Measurements from ENCODE around the gene PPARD.

The PPARD gene

GRCh38 chr6:35391240-35391968 lies 49.0 kb downstream of the PPARD start:
- H3K36me3 ChIP-seq (replicated peaks) = no peaks in the 10 kb centered on the region
- no peaks in the 10 kb centered on the region for H3K4me1 ChIP-seq
- H3K9me3 ChIP-seq = no peaks in the 10 kb centered on the region
- in situ Hi-C loops (cut with MboI; ENCODE audit: low sequenced_read_pairs) = no loop called here
- no peak for DNase-seq (ENCODE audit: low spot score in 2 of 2)
- no peaks in the 10 kb centered on the region for H3K27me3 ChIP-seq (ENCODE audit: low read depth)
- H3K4me3 ChIP-seq = no peak overlapping the region

DNA sequence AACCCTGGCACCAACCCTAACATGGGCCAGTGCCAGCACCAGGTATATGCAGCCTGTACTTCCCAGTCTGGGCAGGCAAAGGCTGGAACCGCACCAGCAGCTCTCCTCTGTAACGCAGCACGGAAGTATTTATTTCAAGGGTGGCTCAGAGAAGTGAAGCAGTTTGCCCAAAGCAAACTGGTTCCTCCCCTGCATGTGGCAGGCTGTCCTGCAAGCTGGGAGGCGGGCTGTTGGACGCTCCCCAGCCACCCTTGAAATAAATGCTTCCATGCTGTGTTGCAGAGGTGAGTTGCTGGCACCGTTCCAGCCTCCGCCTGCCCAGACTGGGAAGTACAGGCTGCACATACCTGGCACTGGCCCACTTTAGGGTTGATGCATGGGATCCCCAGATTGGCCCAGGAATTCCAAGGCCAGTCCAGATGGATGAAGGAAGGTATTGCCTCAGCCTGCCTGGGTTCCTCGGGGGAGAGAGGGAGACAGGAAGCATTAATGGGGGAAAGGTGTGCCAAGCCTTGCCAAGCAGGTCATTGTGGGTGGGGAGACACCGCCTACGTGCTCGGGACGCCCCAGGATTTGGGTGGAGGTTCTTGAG lies 49.8 kb downstream of the PPARD start:
- no peak for DNase-seq (ENCODE audit: low spot score in 2 of 2)
- H3K27me3 ChIP-seq (ENCODE audit: low read depth) = no peaks in the 10 kb centered on the region
- H3K4me1 ChIP-seq = no peaks in the 10 kb centered on the region
- in situ Hi-C loops (cut with MboI; ENCODE audit: low sequenced_read_pairs) = no loop called here
- H3K36me3 ChIP-seq (replicated peaks) = no peaks in the 10 kb centered on the region
- no peaks in the 10 kb centered on the region for H3K9me3 ChIP-seq
- H3K4me3 ChIP-seq = no peak overlapping the region

DNA sequence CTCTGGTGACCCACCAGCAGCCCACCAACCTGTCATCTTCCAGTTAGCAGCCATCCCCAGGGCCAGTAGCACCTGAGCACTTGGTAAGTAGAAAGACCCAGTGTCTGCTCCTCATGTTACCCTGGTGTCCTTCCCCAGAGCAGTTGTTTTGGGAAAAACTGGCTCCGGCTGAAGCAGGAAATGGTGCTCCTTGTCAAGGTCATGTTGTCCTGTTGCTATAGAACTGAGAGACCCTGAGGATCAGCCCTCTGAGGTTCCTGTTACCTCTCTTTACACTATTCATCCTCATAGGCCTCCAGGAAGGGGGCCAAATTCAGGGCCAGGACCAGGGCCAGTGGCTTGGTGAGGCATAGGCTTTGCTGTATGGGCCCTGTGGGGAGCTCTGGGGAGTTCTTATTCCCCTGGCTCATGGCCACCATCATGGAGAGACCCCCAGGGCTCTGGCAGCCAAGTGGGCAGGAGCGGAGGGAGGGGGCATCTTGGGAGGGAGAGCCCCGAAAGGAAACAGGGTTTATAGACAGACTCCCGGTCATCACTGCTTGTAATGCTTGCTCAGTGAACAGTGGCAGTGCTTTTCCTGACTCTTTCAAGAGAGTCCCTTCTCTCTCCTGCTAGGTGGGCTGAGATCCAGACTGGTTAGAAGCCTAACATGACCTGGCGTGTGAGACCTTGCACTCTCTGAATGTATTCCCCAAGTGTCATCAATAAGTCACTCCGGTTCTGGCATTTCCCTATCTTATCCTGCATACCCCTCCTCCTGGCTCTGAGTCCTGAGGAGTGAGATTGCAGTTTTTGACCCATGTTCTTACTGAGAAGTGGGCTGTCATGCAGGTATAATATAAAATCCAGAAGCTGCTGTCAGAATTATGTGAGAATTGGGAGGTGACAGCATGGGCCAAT lies 50.7 kb downstream of the PPARD start:
- no peak for DNase-seq (ENCODE audit: low spot score in 2 of 2)
- no peaks in the 10 kb centered on the region for H3K4me1 ChIP-seq
- H3K9me3 ChIP-seq = no peaks in the 10 kb centered on the region
- H3K27me3 ChIP-seq (ENCODE audit: low read depth) = no peaks in the 10 kb centered on the region
- no peak overlapping the region for H3K4me3 ChIP-seq
- in situ Hi-C loops (cut with MboI; ENCODE audit: low sequenced_read_pairs) = no loop called here
- no peaks in the 10 kb centered on the region for H3K36me3 ChIP-seq (replicated peaks)

DNA sequence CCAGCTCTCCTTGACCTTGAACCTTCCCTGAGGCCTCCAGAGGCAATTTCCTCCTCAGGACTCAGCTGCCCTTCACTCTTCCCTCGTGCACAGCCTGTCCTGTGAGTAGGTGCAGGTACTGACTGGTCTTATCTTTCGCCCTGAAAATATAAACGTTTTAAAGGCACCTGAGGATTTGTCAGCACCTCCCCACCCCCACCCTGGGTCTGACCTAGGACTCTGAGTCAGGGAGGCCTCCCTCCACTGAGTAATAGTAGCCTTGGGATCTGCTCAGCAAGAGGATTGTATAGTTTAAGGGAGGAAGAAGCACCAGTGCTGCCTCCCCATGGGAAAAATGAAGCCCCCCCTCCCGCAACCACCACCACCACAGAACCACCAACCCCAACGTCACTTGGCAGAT lies 54.6 kb downstream of the PPARD start:
- no peaks in the 10 kb centered on the region for H3K36me3 ChIP-seq (replicated peaks)
- H3K4me3 ChIP-seq = no peak overlapping the region
- no peak for DNase-seq (ENCODE audit: low spot score in 2 of 2)
- in situ Hi-C loops (cut with MboI; ENCODE audit: low sequenced_read_pairs) = no loop called here
- no peaks in the 10 kb centered on the region for H3K9me3 ChIP-seq
- H3K27me3 ChIP-seq (ENCODE audit: low read depth) = no peaks in the 10 kb centered on the region
- no peaks in the 10 kb centered on the region for H3K4me1 ChIP-seq

GRCh38 chr6:35397806-35398418 lies 55.6 kb downstream of the PPARD start:
- Histone ChIP-seq H3K27me3 (ENCODE audit: low read depth) (no peaks in the 10 kb centered on the region), H3K4me1 (no peaks in the 10 kb centered on the region), H3K9me3 (no peaks in the 10 kb centered on the region), H3K4me3 (no peak overlapping the region), H3K36me3 (replicated peaks) (no peaks in the 10 kb centered on the region)
- DNase-seq (ENCODE audit: low spot score in 2 of 2) = no peak
- in situ Hi-C loops (cut with MboI; ENCODE audit: low sequenced_read_pairs) = no loop called here

GRCh38 chr6:35398526-35398925 lies 56.2 kb downstream of the PPARD start:
- H3K4me3 ChIP-seq = no peak overlapping the region
- H3K4me1 ChIP-seq = no peaks in the 10 kb centered on the region
- no peak for DNase-seq (ENCODE audit: low spot score in 2 of 2)
- H3K9me3 ChIP-seq = no peaks in the 10 kb centered on the region
- in situ Hi-C loops (cut with MboI; ENCODE audit: low sequenced_read_pairs) = no loop called here
- no peaks in the 10 kb centered on the region for H3K36me3 ChIP-seq (replicated peaks)
- no peaks in the 10 kb centered on the region for H3K27me3 ChIP-seq (ENCODE audit: low read depth)

DNA sequence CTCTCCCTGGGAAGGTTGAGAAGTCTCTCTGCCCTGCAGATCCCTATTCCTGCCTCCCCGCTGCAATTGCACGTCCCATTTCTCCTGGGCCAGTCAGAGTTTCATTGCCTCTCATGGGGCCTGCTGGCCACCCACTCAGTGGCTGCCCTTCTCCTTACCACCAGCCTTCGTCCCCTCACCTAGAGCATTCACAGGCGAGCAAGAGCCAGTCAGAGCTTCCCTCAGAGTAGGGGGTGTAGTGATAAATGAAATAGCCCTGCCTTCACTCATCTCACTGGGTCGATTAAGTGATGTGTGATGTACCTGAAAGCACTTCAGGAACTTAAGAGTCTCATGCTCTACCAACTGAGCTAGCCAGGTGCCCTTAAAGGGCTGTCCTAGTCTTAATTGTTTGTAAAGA lies 57.8 kb downstream of the PPARD start:
- no peaks in the 10 kb centered on the region for H3K4me1 ChIP-seq
- in situ Hi-C loops (cut with MboI; ENCODE audit: low sequenced_read_pairs) = no loop called here
- H3K4me3 ChIP-seq = no peak overlapping the region
- no peaks in the 10 kb centered on the region for H3K36me3 ChIP-seq (replicated peaks)
- H3K9me3 ChIP-seq = no peaks in the 10 kb centered on the region
- no peaks in the 10 kb centered on the region for H3K27me3 ChIP-seq (ENCODE audit: low read depth)
- no peak for DNase-seq (ENCODE audit: low spot score in 2 of 2)

DNA sequence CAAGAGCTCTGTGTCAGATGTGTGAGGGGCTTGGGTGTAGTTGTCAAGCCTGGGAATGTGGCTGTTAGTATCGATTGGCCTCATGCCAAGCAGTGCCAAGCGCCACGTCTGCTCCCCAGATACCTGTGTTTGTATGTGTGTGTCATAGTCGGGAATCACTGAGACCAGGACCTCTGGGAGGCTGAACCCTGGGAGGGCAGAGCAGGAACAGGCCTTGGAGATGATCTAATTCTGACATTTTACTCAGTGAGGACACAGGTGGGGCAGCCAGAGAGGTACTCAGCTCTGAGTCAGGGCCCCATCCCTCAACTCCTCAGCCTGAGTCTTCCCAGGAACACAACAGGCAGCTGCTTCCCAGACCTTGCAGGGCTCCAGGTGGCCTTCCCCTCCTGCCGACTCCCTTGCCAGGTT lies 58.5 kb downstream of the PPARD start:
- in situ Hi-C loops (cut with MboI; ENCODE audit: low sequenced_read_pairs) = no loop called here
- Histone ChIP-seq H3K36me3 (replicated peaks) (no peaks in the 10 kb centered on the region), H3K4me3 (no peak overlapping the region), H3K4me1 (no peaks in the 10 kb centered on the region), H3K27me3 (ENCODE audit: low read depth) (no peaks in the 10 kb centered on the region), H3K9me3 (no peaks in the 10 kb centered on the region)
- DNase-seq (ENCODE audit: low spot score in 2 of 2) = no peak

DNA sequence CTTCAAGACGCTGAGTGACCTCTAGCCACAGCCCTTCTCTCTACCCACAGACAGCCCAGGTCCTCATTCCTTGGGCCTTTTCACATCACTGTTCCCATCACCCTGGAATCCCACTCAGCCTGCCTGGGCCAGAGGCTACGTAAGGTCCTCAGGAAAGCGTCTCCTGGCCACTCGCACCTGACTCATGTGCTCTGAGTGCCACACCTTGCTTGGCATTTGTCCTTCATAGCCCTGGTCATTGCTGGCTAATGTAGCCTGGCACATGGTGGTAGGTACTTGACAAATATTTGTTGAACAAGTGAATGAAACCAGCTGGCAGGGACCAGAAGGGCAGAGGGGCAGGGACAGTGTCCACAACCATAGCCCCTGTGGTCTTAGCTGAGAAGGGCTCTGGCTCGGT lies 59.2 kb downstream of the PPARD start:
- no peak for DNase-seq (ENCODE audit: low spot score in 2 of 2)
- in situ Hi-C loops (cut with MboI; ENCODE audit: low sequenced_read_pairs) = no loop called here

GRCh38 chr6:35402136-35402855 lies 59.9 kb downstream of the PPARD start:
- no peaks in the 10 kb centered on the region for H3K36me3 ChIP-seq (replicated peaks)
- H3K4me3 ChIP-seq = no peak overlapping the region
- H3K9me3 ChIP-seq = no peaks in the 10 kb centered on the region
- H3K4me1 ChIP-seq = no peaks in the 10 kb centered on the region
- DNase-seq (ENCODE audit: low spot score in 2 of 2) = no peak
- in situ Hi-C loops (cut with MboI; ENCODE audit: low sequenced_read_pairs) = no loop called here
- no peaks in the 10 kb centered on the region for H3K27me3 ChIP-seq (ENCODE audit: low read depth)

More for the DNA sequence above, 59.2 kb downstream of the PPARD start:
- no peaks in the 10 kb centered on the region for H3K9me3 ChIP-seq
- no peak overlapping the region for H3K4me3 ChIP-seq
- H3K36me3 ChIP-seq (replicated peaks) = no peaks in the 10 kb centered on the region
- H3K4me1 ChIP-seq = no peaks in the 10 kb centered on the region
- no peaks in the 10 kb centered on the region for H3K27me3 ChIP-seq (ENCODE audit: low read depth)

GRCh38 chr6:35402856-35403191 lies 60.5 kb downstream of the PPARD start:
- in situ Hi-C loops (cut with MboI; ENCODE audit: low sequenced_read_pairs) = no loop called here
- Histone ChIP-seq H3K27me3 (ENCODE audit: low read depth) (no peaks in the 10 kb centered on the region), H3K9me3 (no peaks in the 10 kb centered on the region), H3K4me3 (no peak overlapping the region), H3K4me1 (no peaks in the 10 kb centered on the region), H3K36me3 (replicated peaks) (no peaks in the 10 kb centered on the region)
- no peak for DNase-seq (ENCODE audit: low spot score in 2 of 2)

GRCh38 chr6:35403544-35404442 lies 61.4 kb downstream of the PPARD start:
- no peak for DNase-seq (ENCODE audit: low spot score in 2 of 2)
- H3K4me3 ChIP-seq = no peak overlapping the region
- no peaks in the 10 kb centered on the region for H3K27me3 ChIP-seq (ENCODE audit: low read depth)
- in situ Hi-C loops (cut with MboI; ENCODE audit: low sequenced_read_pairs) = no loop called here
- H3K36me3 ChIP-seq (replicated peaks) = no peaks in the 10 kb centered on the region
- no peaks in the 10 kb centered on the region for H3K9me3 ChIP-seq
- no peaks in the 10 kb centered on the region for H3K4me1 ChIP-seq

Data from HAP-1 (cell line).